A673 (cell line): ENCODE results near the gene SLC44A1. TPM values are rescaled to one million over a fixed set of nuclear protein-coding genes. Genes with fewer than 3 reads are reported as not detected.

Experiments used
- BruUV-seq: library from RNA; stranded (reverse); fragments of 400-500 nt; replicated peaks from 2 replicates; lab custom pipeline; 2021; lab: Mats Ljungman, UMichigan
- CTCF ChIA-PET: fragments of 300-600 bp; sonication (Branson Sonifier 250); formaldehyde crosslinking; loops from one replicate; lab custom pipeline; 2022; ENCODE audit warnings: antibody characterized with exemption; lab: Charles Lee
- POLR2A ChIA-PET: fragments of 300-600 bp; sonication (Branson Sonifier 250); formaldehyde crosslinking; loops from one replicate; lab custom pipeline; 2022; ENCODE audit warnings: antibody characterized with exemption; ENCODE audit not compliant: low non-redundant PET; lab: Charles Lee
- DNase-seq: peaks from one replicate; pipeline ENCODE4 v3.0.0-alpha.2; 2015; ENCODE audit warnings: low spot score
- H3K27ac ChIP-seq: fragments of 200-600 bp; sonication (generic); 2 replicates; pipeline ENCODE4 v1.5.1; 2016; ENCODE audit warnings: mixed run types, low read depth, mild to moderate bottlenecking, mixed read lengths, antibody characterized with exemption, low read length; ENCODE audit not compliant: poor library complexity, severe bottlenecking
- H3K27me3 ChIP-seq: fragments of 200-600 bp; sonication (generic); replicated peaks from 2 replicates; pipeline ENCODE4 v1.6.1; 2017; ENCODE audit warnings: mixed run types, low read depth, mild to moderate bottlenecking, mixed read lengths, antibody characterized with exemption, low read length; ENCODE audit not compliant: insufficient read depth, poor library complexity
- H3K36me3 ChIP-seq: fragments of 200-600 bp; sonication (generic); 2 replicates; pipeline ENCODE4 v1.6.1; 2016; ENCODE audit warnings: mixed run types, mild to moderate bottlenecking, mixed read lengths, antibody characterized with exemption, low read length; ENCODE audit not compliant: insufficient read depth, poor library complexity, severe bottlenecking
- H3K4me1 ChIP-seq: fragments of 200-600 bp; sonication (generic); 2 replicates; pipeline ENCODE4 v1.6.1; 2017; ENCODE audit warnings: mixed run types, mild to moderate bottlenecking, mixed read lengths, antibody characterized with exemption, low read length; ENCODE audit not compliant: insufficient read depth, poor library complexity, severe bottlenecking
- H3K4me3 ChIP-seq: fragments of 200-600 bp; sonication (generic); 2 replicates; pipeline ENCODE4 v1.5.1; 2016; ENCODE audit warnings: low read depth, mixed run types, mild to moderate bottlenecking, mixed read lengths, low read length; ENCODE audit not compliant: poor library complexity, severe bottlenecking
- H3K9me3 ChIP-seq: fragments of 200-600 bp; sonication (generic); 2 replicates; pipeline ENCODE4 v1.6.1; 2016; ENCODE audit warnings: mixed run types, low read depth, mild to moderate bottlenecking, mixed read lengths, antibody characterized with exemption, low read length; ENCODE audit not compliant: poor library complexity, severe bottlenecking
- CTCF ChIP-seq: fragments of 300-800, 200-600 bp; sonication (generic); conservative IDR thresholded peaks from 2 replicates; pipeline ENCODE4 v1.5.1; 2017; ENCODE audit warnings: low read depth, mild to moderate bottlenecking, antibody characterized with exemption, low read length, moderate library complexity, mixed read lengths
- EZH2 ChIP-seq: fragments of 200-600 bp; sonication (generic); IDR thresholded peaks from 2 replicates; pipeline ENCODE4 v1.6.1; 2017; ENCODE audit warnings: borderline replicate concordance, low read depth, mild to moderate bottlenecking, mixed read lengths, antibody characterized with exemption, low read length; ENCODE audit not compliant: poor library complexity, severe bottlenecking
- intact Hi-C: fragments of 100-400 bp; cut with micrococcal nuclease; formaldehyde crosslinking; loops from one replicate; pipeline ENCODE4 v1.10.0; 2022; ENCODE audit not compliant: unreplicated experiment
- total RNA-seq: library from RNA; stranded (reverse); gene quantifications from 2 replicates; pipeline ENCODE4 v1.2.3, GENCODE V29; 2021

The SLC44A1 gene
- total RNA-seq, 1 experiment from 2014 or later, result 11.9 TPM

- no peaks in the 10 kb centered on the region for H3K4me1 ChIP-seq
- CTCF ChIA-PET, result interaction anchor here (0.5 kb wide), 1 partner anchor 262 kb away, joined by 8 read pairs; no protein-coding TSS in a partner anchor
These were observed 235.4 kb downstream of the SLC44A1 start for GRCh38 chr9:105479846-105480245.

GRCh38 chr9:105483618-105484017 is 239.2 kb downstream of the SLC44A1 start:
- intact Hi-C loops, result no loop called here
- POLR2A ChIA-PET, result no interaction called here
- CTCF ChIA-PET, result no interaction called here

More at GRCh38 chr9:105479846-105480245, 235.4 kb downstream of the SLC44A1 start:
- H3K27ac ChIP-seq, result no peak overlapping the region
- no peak overlapping the region for H3K4me3 ChIP-seq
- no peaks in the 10 kb centered on the region for H3K36me3 ChIP-seq
- POLR2A ChIA-PET, result no interaction called here
- BruUV-seq, result no TSS peak
- no peaks in the 10 kb centered on the region for H3K9me3 ChIP-seq
- intact Hi-C loops, result no loop called here
- TF ChIP-seq CTCF, result no peak
- TF ChIP-seq EZH2, result no peak
- no peak for DNase-seq
- H3K27me3 ChIP-seq, result no peaks in the 10 kb centered on the region

GRCh38 chr9:105484226-105484625 is 239.8 kb downstream of the SLC44A1 start:
- ChIA-PET POLR2A (no interaction called here), CTCF (no interaction called here)

More at GRCh38 chr9:105483618-105484017, 239.2 kb downstream of the SLC44A1 start:
- no peaks in the 10 kb centered on the region for H3K27me3 ChIP-seq
- peaks cover 5% of the 10 kb centered on the region for H3K36me3 ChIP-seq
- H3K9me3 ChIP-seq, result no peaks in the 10 kb centered on the region
- TF ChIP-seq CTCF (no peak), EZH2 (no peak)
- no peak overlapping the region for H3K27ac ChIP-seq
- no peak overlapping the region for H3K4me3 ChIP-seq
- BruUV-seq, result no TSS peak
- H3K4me1 ChIP-seq, result no peaks in the 10 kb centered on the region
- DNase-seq, result no peak

More at GRCh38 chr9:105484226-105484625, 239.8 kb downstream of the SLC44A1 start:
- Histone ChIP-seq H3K4me1 (no peaks in the 10 kb centered on the region), H3K4me3 (no peak overlapping the region), H3K9me3 (no peaks in the 10 kb centered on the region), H3K27me3 (no peaks in the 10 kb centered on the region), H3K27ac (no peak overlapping the region), H3K36me3 (peaks cover 6% of the 10 kb centered on the region)
- intact Hi-C loops, result no loop called here
- DNase-seq, result no peak
- no TSS peak for BruUV-seq
- TF ChIP-seq EZH2 (no peak), CTCF (no peak)
